ENCODE data around the gene IFNL1. TPM values are rescaled to one million over a fixed set of nuclear protein-coding genes. Genes with fewer than 3 reads are reported as not detected.

Gene IFNL1
- total and polyA plus RNA-seq, 4 experiments from 2014 or later: 1.6 TPM; not detected in 3

DNA sequence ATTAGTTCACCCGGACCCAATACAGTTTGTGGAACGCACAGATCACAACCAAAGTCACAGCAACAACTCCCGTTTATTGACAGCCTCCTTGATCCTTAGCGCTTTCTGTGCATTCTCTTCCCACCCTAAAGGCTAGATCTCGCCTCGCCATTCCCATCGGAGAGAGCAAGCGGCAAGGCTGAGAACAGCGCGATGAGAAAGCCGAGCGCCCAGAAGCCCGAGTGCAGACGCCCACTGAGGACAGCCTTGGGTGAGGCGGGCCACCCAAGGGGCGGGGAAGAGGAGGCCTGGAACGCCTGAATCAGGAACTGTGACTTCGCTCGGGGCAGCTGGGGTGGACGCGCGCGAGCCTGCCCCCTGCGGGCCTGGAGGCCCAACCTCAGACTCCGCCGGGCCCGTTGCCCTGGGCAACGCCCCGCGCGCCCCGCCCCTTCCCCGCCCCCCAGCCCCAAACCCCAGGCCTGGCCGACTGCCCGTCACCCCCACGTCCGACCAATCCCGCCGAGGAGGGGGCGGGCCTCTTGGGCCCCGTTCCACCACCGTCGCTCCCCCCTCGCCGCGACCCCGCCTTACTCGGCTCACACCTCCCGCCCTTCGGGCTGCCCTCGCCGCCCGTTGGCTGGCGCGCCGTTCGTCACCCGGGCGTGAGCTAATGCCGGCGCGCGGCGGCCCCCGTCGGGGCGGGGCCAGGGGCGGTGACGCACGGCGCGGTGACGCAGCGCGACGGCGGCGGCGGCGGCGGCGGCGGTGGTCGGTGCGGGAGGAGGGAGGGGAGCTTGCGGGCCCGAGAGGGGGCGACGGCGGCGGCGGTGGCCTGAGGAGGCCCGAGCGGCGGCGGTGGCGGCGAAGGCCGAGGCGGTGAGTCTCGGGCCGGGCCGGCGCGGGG, 45.8 kb downstream of the IFNL1 start, which contains the start of gene SAMD4B:
SAMD4B (plus strand) TSS at position 703 of the 886 bp plus-strand sequence. CDS start 14,473 bp downstream, outside the sequence.
- ChIA-PET POLR2A (ENCODE audit: partially characterized antibody) (interaction anchor here (0.6 to 3.7 kb wide), 18 partner anchors 8 to 104 kb away, joined by 3 to 29 read pairs (median 8); partner anchors contain the start of genes IFNL1, MED29, PAF1 and PLEKHG2), CTCF (ENCODE audit: partially characterized antibody) (interaction anchor here (0.8 to 1.9 kb wide), 6 partner anchors 11 to 94 kb away, joined by 3 to 5 read pairs (median 4); partner anchors contain the start of gene RPS16)
- Histone ChIP-seq H3K9me3 (ENCODE audit: control insufficient read depth in 1 of 2, low read length in 2 of 2) (no peaks in the 10 kb centered on the region), H3K27ac (ENCODE audit: low read depth, low read length) (peak within 1 kb of the TSS; percentile 78), H3K36me3 (ENCODE audit: insufficient read depth, low read length) (no peaks in the 10 kb centered on the region), H3K4me3 (ENCODE audit: low read length in 2 of 2) (peak within 1 kb of the TSS; percentile 86 to 91), H3K4me1 (ENCODE audit: insufficient read depth, low read length) (peaks cover 64% of the 10 kb centered on the region), H3K27me3 (ENCODE audit: insufficient read depth, low read length) (no peaks in the 10 kb centered on the region)
- intact Hi-C loops (cut with micrococcal nuclease): loop anchor here (1.0 to 5.0 kb wide), 5 partner anchors 49 to 480 kb away; partner anchors contain the start of genes MED29, PAF1, PAK4 and PLEKHG2
- H3K4me1 Mint-ChIP-seq: peaks cover 50 to 77% (median 64%) of the 10 kb centered on the region in 4 donors
- DNase-seq: peak; percentile 99 to 100 (median 99)
- peak within 1 kb of the TSS; percentile 91 to 98 (median 95) for H3K27ac Mint-ChIP-seq
- H3K27me3 Mint-ChIP-seq: no peaks in the 10 kb centered on the region
- peaks cover 4 to 23% of the 10 kb centered on the region in 2 donors for H3K36me3 Mint-ChIP-seq
- no peaks in the 10 kb centered on the region for H3K9me3 Mint-ChIP-seq
- peak within 1 kb of the TSS; percentile 87 to 99 (median 94) for H3K4me3 Mint-ChIP-seq

DNA sequence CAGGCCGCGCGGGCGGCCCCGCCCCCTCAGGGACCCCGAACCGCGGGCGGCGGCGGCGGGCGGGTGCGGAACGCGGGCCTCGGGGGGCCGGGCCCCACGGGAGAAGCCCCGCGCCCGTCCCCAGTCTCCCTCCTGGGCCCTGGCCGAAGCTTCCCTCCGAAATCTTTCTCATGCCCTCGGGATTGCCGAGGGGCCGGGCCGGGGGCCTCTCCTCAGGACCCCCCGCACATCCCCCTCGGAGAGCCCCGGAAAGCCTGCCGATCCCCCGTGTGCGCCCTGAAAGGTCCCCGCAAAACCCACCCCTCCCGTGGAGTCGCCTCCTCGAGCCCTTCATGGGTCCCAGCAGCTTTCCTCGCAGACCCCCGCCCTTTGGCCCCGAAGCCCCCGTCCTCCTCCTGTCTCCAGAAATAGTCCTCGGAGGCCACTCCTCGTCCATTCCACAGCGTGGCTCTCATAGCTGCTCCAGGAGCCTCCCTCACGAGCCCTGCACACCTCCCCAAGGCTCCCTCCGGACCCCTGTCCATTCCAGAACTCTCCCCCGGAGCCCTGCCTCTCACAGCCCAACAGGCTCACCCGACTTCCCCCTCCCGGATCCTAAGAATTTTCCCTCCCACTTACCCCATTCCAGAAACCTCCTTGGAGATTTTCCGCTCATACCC, 46.6 kb downstream of the IFNL1 start:
- no peaks in the 10 kb centered on the region for H3K9me3 Mint-ChIP-seq
- H3K4me3 ChIP-seq (ENCODE audit: low read length in 2 of 2): peak overlapping the region; percentile 29 to 73
- no peaks in the 10 kb centered on the region for H3K27me3 Mint-ChIP-seq
- H3K36me3 Mint-ChIP-seq: peaks cover 4 to 31% of the 10 kb centered on the region in 2 donors
- no peaks in the 10 kb centered on the region for H3K9me3 ChIP-seq (ENCODE audit: control insufficient read depth in 1 of 2, low read length in 2 of 2)
- intact Hi-C loops (cut with micrococcal nuclease): loop anchor here (1.0 to 5.0 kb wide), 5 partner anchors 49 to 480 kb away; partner anchors contain the start of genes MED29, PAF1, PAK4 and PLEKHG2
- peaks cover 57% of the 10 kb centered on the region for H3K4me1 ChIP-seq (ENCODE audit: insufficient read depth, low read length)
- ChIA-PET POLR2A (ENCODE audit: partially characterized antibody) (interaction anchor here (0.9 to 3.7 kb wide), 16 partner anchors 7 to 102 kb away, joined by 3 to 29 read pairs (median 8); partner anchors contain the start of genes IFNL1, MED29, PAF1 and PLEKHG2), CTCF (ENCODE audit: partially characterized antibody) (interaction anchor here (0.8 to 1.9 kb wide), 7 partner anchors 11 to 93 kb away, joined by 3 to 5 read pairs (median 3); partner anchors contain the start of gene RPS16)
- no peaks in the 10 kb centered on the region for H3K36me3 ChIP-seq (ENCODE audit: insufficient read depth, low read length)
- no peak for DNase-seq
- H3K27ac Mint-ChIP-seq: peak overlapping the region; percentile 88 to 95 (median 92)
- H3K4me1 Mint-ChIP-seq: peaks cover 51 to 77% (median 63%) of the 10 kb centered on the region in 4 donors
- H3K27me3 ChIP-seq (ENCODE audit: insufficient read depth, low read length): no peaks in the 10 kb centered on the region
- peak overlapping the region; percentile 80 to 88 (median 83) for H3K4me3 Mint-ChIP-seq
- H3K27ac ChIP-seq (ENCODE audit: low read depth, low read length): peak overlapping the region; percentile 77

DNA sequence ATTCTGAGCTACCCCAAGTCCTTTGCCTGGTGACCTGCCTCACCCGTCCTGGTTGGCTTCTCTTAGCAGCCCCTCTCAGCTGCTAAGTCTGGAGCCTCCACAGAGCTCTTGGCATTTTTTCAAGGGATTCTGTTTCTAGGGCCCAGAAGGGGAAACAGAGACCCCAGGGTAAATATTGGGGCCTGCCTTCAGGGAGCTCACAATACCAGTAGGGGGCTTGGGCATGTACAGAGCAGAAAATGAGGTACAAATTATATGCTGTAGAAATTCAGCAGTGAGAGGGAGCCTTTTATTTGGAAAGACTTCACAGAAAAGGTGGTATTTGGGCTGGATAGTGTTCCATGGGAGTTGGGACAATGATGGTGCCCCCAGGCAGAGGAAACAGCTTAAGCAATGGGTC, 49.7 kb downstream of the IFNL1 start:
- no peak overlapping the region for H3K4me3 ChIP-seq (ENCODE audit: low read length in 2 of 2)
- H3K27me3 Mint-ChIP-seq: no peaks in the 10 kb centered on the region
- peak overlapping the region in 2 of 8 donors; percentile 9 to 10 for H3K4me3 Mint-ChIP-seq
- H3K9me3 ChIP-seq (ENCODE audit: control insufficient read depth in 1 of 2, low read length in 2 of 2): no peaks in the 10 kb centered on the region
- peak overlapping the region in 6 of 7 donors; percentile 68 to 92 (median 86) for H3K27ac Mint-ChIP-seq
- intact Hi-C loops (cut with micrococcal nuclease): no loop called here
- H3K4me1 Mint-ChIP-seq: peaks cover 43 to 71% (median 60%) of the 10 kb centered on the region in 4 donors
- no peak for DNase-seq
- peaks cover 43% of the 10 kb centered on the region for H3K4me1 ChIP-seq (ENCODE audit: insufficient read depth, low read length)
- no peaks in the 10 kb centered on the region for H3K9me3 Mint-ChIP-seq
- no peak overlapping the region for H3K27ac ChIP-seq (ENCODE audit: low read depth, low read length)
- peaks cover 15 to 48% of the 10 kb centered on the region in 2 donors for H3K36me3 Mint-ChIP-seq
- peaks cover 7% of the 10 kb centered on the region for H3K36me3 ChIP-seq (ENCODE audit: insufficient read depth, low read length)
- no peaks in the 10 kb centered on the region for H3K27me3 ChIP-seq (ENCODE audit: insufficient read depth, low read length)
- ChIA-PET POLR2A (ENCODE audit: partially characterized antibody) (interaction anchor here (0.9 to 1.3 kb wide), 3 partner anchors 10 to 90 kb away, joined by 4 to 5 read pairs (median 4); partner anchors contain the start of genes GMFG and RPS16), CTCF (ENCODE audit: partially characterized antibody) (no interaction called here)

DNA sequence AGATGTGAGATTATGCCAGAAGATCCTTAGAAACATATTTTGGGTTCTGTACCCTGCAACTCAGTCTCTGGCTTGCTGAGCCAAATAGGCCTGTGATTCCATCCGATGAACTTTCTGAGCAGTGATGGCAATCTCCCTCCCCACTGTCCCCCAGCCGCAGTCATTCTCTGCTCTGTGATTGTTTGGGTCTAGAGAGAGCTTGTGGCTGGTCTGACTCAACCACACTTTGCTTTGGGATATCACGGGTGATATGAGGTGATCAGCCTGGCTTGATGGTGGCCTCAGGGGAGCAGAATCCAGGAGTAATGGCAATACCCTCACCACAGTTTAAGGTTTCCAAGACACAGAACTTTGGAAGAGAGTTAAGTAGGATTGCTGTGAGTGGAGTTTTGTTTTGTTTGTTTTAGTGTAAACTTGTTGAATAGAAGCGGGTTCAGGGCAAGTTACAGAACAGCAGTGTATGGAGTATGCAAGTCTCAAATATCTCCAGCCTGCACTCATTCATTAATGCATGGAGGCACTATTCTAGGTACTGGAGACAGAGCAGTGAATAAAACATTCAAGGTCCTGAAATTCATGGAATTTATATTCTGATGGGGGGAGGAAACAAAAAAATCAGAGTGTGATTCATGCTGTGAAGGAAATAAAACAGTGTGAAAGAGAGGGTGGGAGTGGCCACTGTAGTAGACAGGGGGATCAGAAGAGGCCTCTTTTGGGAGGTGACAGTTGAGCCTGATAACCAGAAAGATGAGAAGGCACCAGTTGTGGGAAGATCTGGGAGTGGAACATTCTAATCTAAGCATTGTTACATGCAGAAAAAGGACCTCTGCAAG, 51.3 kb downstream of the IFNL1 start:
- H3K4me1 Mint-ChIP-seq: peaks cover 39 to 70% (median 58%) of the 10 kb centered on the region in 4 donors
- POLR2A ChIA-PET (ENCODE audit: partially characterized antibody): interaction anchor here (0.7 kb wide), 1 partner anchor 69 kb away, joined by 3 read pairs; no protein-coding TSS in a partner anchor
- H3K4me3 ChIP-seq (ENCODE audit: low read length in 2 of 2): no peak overlapping the region
- no peaks in the 10 kb centered on the region for H3K27me3 ChIP-seq (ENCODE audit: insufficient read depth, low read length)
- CTCF ChIA-PET (ENCODE audit: partially characterized antibody): interaction anchor here (0.7 to 1.2 kb wide), 2 partner anchors 64 to 204 kb away, joined by 3 to 4 read pairs; no protein-coding TSS in a partner anchor
- intact Hi-C loops (cut with micrococcal nuclease): no loop called here
- H3K27ac ChIP-seq (ENCODE audit: low read depth, low read length): no peak overlapping the region
- H3K9me3 ChIP-seq (ENCODE audit: control insufficient read depth in 1 of 2, low read length in 2 of 2): no peaks in the 10 kb centered on the region
- no peak overlapping the region for H3K4me3 Mint-ChIP-seq
- peak overlapping the region in 5 of 7 donors; percentile 33 to 62 (median 47) for H3K27ac Mint-ChIP-seq
- H3K4me1 ChIP-seq (ENCODE audit: insufficient read depth, low read length): peaks cover 48% of the 10 kb centered on the region
- H3K27me3 Mint-ChIP-seq: no peaks in the 10 kb centered on the region
- peaks cover 13% of the 10 kb centered on the region for H3K36me3 ChIP-seq (ENCODE audit: insufficient read depth, low read length)
- no peaks in the 10 kb centered on the region for H3K9me3 Mint-ChIP-seq
- peaks cover 20 to 59% of the 10 kb centered on the region in 2 donors for H3K36me3 Mint-ChIP-seq
- DNase-seq: no peak

Other genes with a start within 250 kb of the IFNL1 start
- under 1 TPM in 1 of 2 experiments, not detected in 1; 0.14 TPM for gene ACP7, start 212.0 kb upstream of the IFNL1 start, total RNA-seq
- not detected for gene ACP7, start 212.0 kb upstream of the IFNL1 start, polyA plus RNA-seq
- 10 to 100 TPM; 13.1 to 15.7 TPM for gene PAK4, start 170.6 kb upstream of the IFNL1 start, total RNA-seq
- gene PAK4, start 170.6 kb upstream of the IFNL1 start, polyA plus RNA-seq: 1 to 10 TPM; 1.3 to 2.9 TPM
- gene NCCRP1, start 99.4 kb upstream of the IFNL1 start, total RNA-seq: not detected
- gene NCCRP1, start 99.4 kb upstream of the IFNL1 start, polyA plus RNA-seq: not detected
- gene SYCN, start 92.1 kb upstream of the IFNL1 start, total RNA-seq: not detected
- not detected for gene SYCN, start 92.1 kb upstream of the IFNL1 start, polyA plus RNA-seq
- gene IFNL3, start 51.4 kb upstream of the IFNL1 start, total RNA-seq: not detected
- gene IFNL3, start 51.4 kb upstream of the IFNL1 start, polyA plus RNA-seq: not detected
- gene IFNL4, start 47.6 kb upstream of the IFNL1 start, total RNA-seq: not detected
- not detected for gene IFNL4, start 47.6 kb upstream of the IFNL1 start, polyA plus RNA-seq
- not detected for gene IFNL2, start 28.0 kb upstream of the IFNL1 start, total RNA-seq
- not detected for gene IFNL2, start 28.0 kb upstream of the IFNL1 start, polyA plus RNA-seq
- gene LRFN1, start 24.5 kb downstream of the IFNL1 start, total RNA-seq: 1 to 10 TPM; 8.4 to 8.5 TPM
- 1 to 10 TPM; 2.0 to 4.5 TPM for gene LRFN1, start 24.5 kb downstream of the IFNL1 start, polyA plus RNA-seq
- 100 to 1,000 TPM; 384 to 389 TPM for gene GMFG, start 39.6 kb downstream of the IFNL1 start, total RNA-seq
- 1,000 to 10,000 TPM; 1,040 to 1,509 TPM for gene GMFG, start 39.6 kb downstream of the IFNL1 start, polyA plus RNA-seq
- 10 to 100 TPM; 65.0 to 79.6 TPM for gene SAMD4B, start 46.0 kb downstream of the IFNL1 start, total RNA-seq
- gene SAMD4B, start 46.0 kb downstream of the IFNL1 start, polyA plus RNA-seq: 10 to 100 TPM in 1 of 2 donors, 1 to 10 TPM in 1; 7.3 to 20.2 TPM
- 10 to 100 TPM; 49.2 to 53.8 TPM for gene PAF1, start 94.7 kb downstream of the IFNL1 start, total RNA-seq
- 10 to 100 TPM; 21.5 to 46.7 TPM for gene PAF1, start 94.7 kb downstream of the IFNL1 start, polyA plus RNA-seq
- gene MED29, start 95.0 kb downstream of the IFNL1 start, total RNA-seq: 10 to 100 TPM; 43.1 to 51.3 TPM
- gene MED29, start 95.0 kb downstream of the IFNL1 start, polyA plus RNA-seq: 10 to 100 TPM; 50.6 to 59.8 TPM
- gene ZFP36, start 110.4 kb downstream of the IFNL1 start, total RNA-seq: 100 to 1,000 TPM; 151 to 152 TPM
- gene ZFP36, start 110.4 kb downstream of the IFNL1 start, polyA plus RNA-seq: 100 to 1,000 TPM; 164 to 191 TPM
- gene PLEKHG2, start 116.3 kb downstream of the IFNL1 start, total RNA-seq: 10 to 100 TPM; 12.1 to 17.0 TPM
- 1 to 10 TPM; 1.4 to 5.1 TPM for gene PLEKHG2, start 116.3 kb downstream of the IFNL1 start, polyA plus RNA-seq
- 1,000 to 10,000 TPM; 4,061 to 4,227 TPM for gene RPS16, start 139.5 kb downstream of the IFNL1 start, total RNA-seq
- gene RPS16, start 139.5 kb downstream of the IFNL1 start, polyA plus RNA-seq: 1,000 to 10,000 TPM; 1,590 to 2,052 TPM
- gene SUPT5H, start 149.2 kb downstream of the IFNL1 start, total RNA-seq: 100 to 1,000 TPM; 234 to 236 TPM
- 100 to 1,000 TPM in 1 of 2 donors, 10 to 100 TPM in 1; 47.4 to 111 TPM for gene SUPT5H, start 149.2 kb downstream of the IFNL1 start, polyA plus RNA-seq
- gene TIMM50, start 184.4 kb downstream of the IFNL1 start, total RNA-seq: 10 to 100 TPM; 47.2 to 49.6 TPM
- 10 to 100 TPM; 39.1 to 50.4 TPM for gene TIMM50, start 184.4 kb downstream of the IFNL1 start, polyA plus RNA-seq
- under 1 TPM in 1 of 2 experiments, not detected in 1; 0.14 TPM for gene DLL3, start 202.5 kb downstream of the IFNL1 start, total RNA-seq
- under 1 TPM; 0.16 to 0.19 TPM for gene DLL3, start 202.5 kb downstream of the IFNL1 start, polyA plus RNA-seq
- gene SELENOV, start 218.7 kb downstream of the IFNL1 start, total RNA-seq: not detected
- gene SELENOV, start 218.7 kb downstream of the IFNL1 start, polyA plus RNA-seq: not detected
- gene EID2B, start 236.4 kb downstream of the IFNL1 start, total RNA-seq: 1 to 10 TPM; 7.7 to 8.8 TPM
- 1 to 10 TPM; 6.1 to 7.8 TPM for gene EID2B, start 236.4 kb downstream of the IFNL1 start, polyA plus RNA-seq
- 10 to 100 TPM; 22.0 to 22.8 TPM for gene EID2, start 243.8 kb downstream of the IFNL1 start, total RNA-seq
- gene EID2, start 243.8 kb downstream of the IFNL1 start, polyA plus RNA-seq: 10 to 100 TPM; 22.1 to 34.9 TPM

All from CD4-positive, alpha-beta memory T cell (primary cell).